Left lobe of liver (tissue), 2 donors: ENCODE measurements around the gene PTPRG. TPM values are rescaled to one million over a fixed set of nuclear protein-coding genes. Genes with fewer than 3 reads are reported as not detected.

Source experiments
- ATAC-seq: fragments of 200-7000 bp; cut with Tn5 transposase; one replicate; pipeline ENCODE4 v1.9.1; 2020; ENCODE audit warnings: mild to moderate bottlenecking, moderate library complexity
- DNase-seq: peaks from one replicate; pipeline ENCODE4 v3.0.0-alpha.2; 2020; ENCODE audit warnings: low spot score
- total RNA-seq: library from RNA; stranded (reverse); gene quantifications from one replicate; pipeline ENCODE4 v1.2.1, GENCODE V29; 2021
- donor health status: DM: no; HTN: no; CAD: no; lungs with moderate emphysema.
- donor health status: DM: no; HTN: yes; CAD: no.

PTPRG gene
- total RNA-seq, 1 donor from 2014 or later: 15.6 TPM

GRCh38 chr3:61582846-61583245 is 21.5 kb downstream of the PTPRG start:
- ATAC-seq (no peak), DNase-seq (no peak)

- DNase-seq: no peak
Observed at GRCh38 chr3:61583890-61584875, 22.8 kb downstream of the PTPRG start.

GRCh38 chr3:61589856-61590255 is 28.5 kb downstream of the PTPRG start:
- ATAC-seq (no peak), DNase-seq (no peak)

More at GRCh38 chr3:61583890-61584875, 22.8 kb downstream of the PTPRG start:
- no peak for ATAC-seq

- ATAC-seq (no peak), DNase-seq (no peak)
Observed at GRCh38 chr3:61591300-61591699, 29.9 kb downstream of the PTPRG start.

- ATAC-seq (no peak), DNase-seq (no peak)
Observed at GRCh38 chr3:61593446-61594029, 32.2 kb downstream of the PTPRG start.

GRCh38 chr3:61594144-61594963 is 33.0 kb downstream of the PTPRG start:
- ATAC-seq (peak; percentile 23), DNase-seq (no peak)

- DNase-seq (no peak), ATAC-seq (no peak)
Observed at GRCh38 chr3:61594964-61595285, 33.6 kb downstream of the PTPRG start.

GRCh38 chr3:61595288-61595687 is 33.9 kb downstream of the PTPRG start:
- ATAC-seq (no peak), DNase-seq (no peak)

GRCh38 chr3:61595826-61596225 is 34.5 kb downstream of the PTPRG start:
- ATAC-seq (no peak), DNase-seq (no peak)

GRCh38 chr3:61597906-61598305 is 36.5 kb downstream of the PTPRG start:
- DNase-seq (no peak), ATAC-seq (no peak)

- no peak for DNase-seq
- no peak for ATAC-seq
Observed at GRCh38 chr3:61600195-61600594, 38.8 kb downstream of the PTPRG start.

- ATAC-seq: peak; percentile 81
- DNase-seq: no peak
Observed at GRCh38 chr3:61601831-61602230, 40.5 kb downstream of the PTPRG start.

- ATAC-seq (no peak), DNase-seq (no peak)
Observed at GRCh38 chr3:61602466-61602865, 41.1 kb downstream of the PTPRG start.

- DNase-seq (no peak), ATAC-seq (no peak)
Observed at GRCh38 chr3:61605589-61606175, 44.3 kb downstream of the PTPRG start.

- DNase-seq: no peak
- ATAC-seq: no peak
Observed at GRCh38 chr3:61606196-61606595, 44.8 kb downstream of the PTPRG start.

- ATAC-seq: no peak
- no peak for DNase-seq
Observed at GRCh38 chr3:61608072-61608471, 46.7 kb downstream of the PTPRG start.

GRCh38 chr3:61608711-61609110 is 47.3 kb downstream of the PTPRG start:
- no peak for DNase-seq
- no peak for ATAC-seq

GRCh38 chr3:61610316-61610715 is 48.9 kb downstream of the PTPRG start:
- ATAC-seq: no peak
- no peak for DNase-seq

- DNase-seq (no peak), ATAC-seq (peak; percentile 62)
Observed at GRCh38 chr3:61612211-61613194, 51.1 kb downstream of the PTPRG start.

GRCh38 chr3:61613666-61614065 is 52.3 kb downstream of the PTPRG start:
- ATAC-seq (no peak), DNase-seq (no peak)
